ENCODE measurements around the gene ERCC2.

ERCC2 gene

GRCh38 chr19:45402298-45403061 is 32.1 kb upstream of the ERCC2 start:
- DNase-seq (ENCODE audit: low read depth in 2 of 2, low spot score in 1 of 2) = no peak

GRCh38 chr19:45401815-45402214 is 31.4 kb upstream of the ERCC2 start:
- no peak for DNase-seq (ENCODE audit: low read depth in 2 of 2, low spot score in 1 of 2)

- DNase-seq (ENCODE audit: low read depth in 2 of 2, low spot score in 1 of 2) = no peak
Measured at GRCh38 chr19:45400192-45400591, 29.8 kb upstream of the ERCC2 start.

- DNase-seq (ENCODE audit: low read depth in 2 of 2, low spot score in 1 of 2) = no peak
Measured at GRCh38 chr19:45395821-45396617, 25.6 kb upstream of the ERCC2 start.

GRCh38 chr19:45391871-45392665 is 21.7 kb upstream of the ERCC2 start:
- DNase-seq (ENCODE audit: low read depth in 2 of 2, low spot score in 1 of 2) = no peak

GRCh38 chr19:45391346-45391745 is 21.0 kb upstream of the ERCC2 start:
- DNase-seq (ENCODE audit: low read depth in 2 of 2, low spot score in 1 of 2) = no peak

- DNase-seq (ENCODE audit: low read depth in 2 of 2, low spot score in 1 of 2) = no peak
Measured at GRCh38 chr19:45385392-45386221, 15.2 kb upstream of the ERCC2 start.

GRCh38 chr19:45382426-45382825 is 12.1 kb upstream of the ERCC2 start:
- DNase-seq (ENCODE audit: low read depth in 2 of 2, low spot score in 1 of 2) = no peak

- no peak for DNase-seq (ENCODE audit: low read depth in 2 of 2, low spot score in 1 of 2)
Measured at GRCh38 chr19:45380107-45380506, 9.7 kb upstream of the ERCC2 start.

- no peak for DNase-seq (ENCODE audit: low read depth in 2 of 2, low spot score in 1 of 2)
Measured at GRCh38 chr19:45376045-45376724, 5.8 kb upstream of the ERCC2 start.

GRCh38 chr19:45368737-45369340 is 1.5 kb downstream of the ERCC2 start:
- DNase-seq (ENCODE audit: low read depth in 2 of 2, low spot score in 1 of 2) = no peak

GRCh38 chr19:45368127-45368526 is 2.2 kb downstream of the ERCC2 start:
- no peak for DNase-seq (ENCODE audit: low read depth in 2 of 2, low spot score in 1 of 2)

GRCh38 chr19:45364696-45365095 is 5.7 kb downstream of the ERCC2 start:
- no peak for DNase-seq (ENCODE audit: low read depth in 2 of 2, low spot score in 1 of 2)

- DNase-seq (ENCODE audit: low read depth in 2 of 2, low spot score in 1 of 2) = no peak
Measured at GRCh38 chr19:45363861-45364459, 6.4 kb downstream of the ERCC2 start.

GRCh38 chr19:45362291-45362690 is 8.1 kb downstream of the ERCC2 start:
- DNase-seq (ENCODE audit: low read depth in 2 of 2, low spot score in 1 of 2) = no peak

GRCh38 chr19:45361608-45362007 is 8.8 kb downstream of the ERCC2 start:
- DNase-seq (ENCODE audit: low read depth in 2 of 2, low spot score in 1 of 2) = no peak

- no peak for DNase-seq (ENCODE audit: low read depth in 2 of 2, low spot score in 1 of 2)
Measured at GRCh38 chr19:45358213-45358792, 12.1 kb downstream of the ERCC2 start.

- no peak for DNase-seq (ENCODE audit: low read depth in 2 of 2, low spot score in 1 of 2)
Measured at GRCh38 chr19:45357445-45357783, 13.0 kb downstream of the ERCC2 start.

- no peak for DNase-seq (ENCODE audit: low read depth in 2 of 2, low spot score in 1 of 2)
Measured at GRCh38 chr19:45356760-45357444, 13.5 kb downstream of the ERCC2 start.

Measured in stimulated activated CD8-positive, alpha-beta memory T cell treated with anti-CD3 and anti-CD28 coated beads, Interleukin-4, amount 100 ng/mL, for 1 hour (primary cell).